ENCODE results near the gene NSG1.
"Not testable (repeated sequence)": the region's sequence is repeated elsewhere in the genome, so short reads cannot be mapped to it uniquely, and the experiment has no call there.

NSG1 gene

DNA sequence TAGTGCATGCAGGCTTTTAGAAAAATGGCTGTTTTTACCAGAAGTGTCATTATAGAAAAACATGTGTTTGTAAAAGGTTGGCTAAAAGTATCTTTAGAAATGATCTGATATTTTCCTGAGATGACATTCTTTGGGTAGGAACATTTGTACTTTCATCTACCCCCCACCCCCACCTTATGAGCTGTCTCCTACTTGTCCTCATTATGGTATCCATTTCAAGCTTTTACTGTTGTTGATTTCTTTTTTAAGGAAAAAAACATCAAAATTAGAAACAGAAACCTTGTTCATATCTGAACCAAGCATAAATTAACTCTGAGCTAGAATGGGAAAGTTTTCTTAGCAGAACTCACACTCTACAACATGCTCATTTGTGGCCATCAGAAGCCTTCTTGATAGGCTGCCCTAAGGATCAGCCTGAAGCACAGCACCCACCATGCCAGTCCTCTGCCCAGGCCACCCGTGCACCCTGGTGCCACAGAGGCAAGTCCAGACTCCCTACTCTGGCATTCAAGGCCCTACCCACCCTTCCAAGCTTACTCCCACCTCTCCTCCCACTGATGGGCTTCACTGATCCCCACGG is 49.4 kb downstream of the NSG1 start:
- no peak for DNase-seq (ENCODE audit: low read depth)

DNA sequence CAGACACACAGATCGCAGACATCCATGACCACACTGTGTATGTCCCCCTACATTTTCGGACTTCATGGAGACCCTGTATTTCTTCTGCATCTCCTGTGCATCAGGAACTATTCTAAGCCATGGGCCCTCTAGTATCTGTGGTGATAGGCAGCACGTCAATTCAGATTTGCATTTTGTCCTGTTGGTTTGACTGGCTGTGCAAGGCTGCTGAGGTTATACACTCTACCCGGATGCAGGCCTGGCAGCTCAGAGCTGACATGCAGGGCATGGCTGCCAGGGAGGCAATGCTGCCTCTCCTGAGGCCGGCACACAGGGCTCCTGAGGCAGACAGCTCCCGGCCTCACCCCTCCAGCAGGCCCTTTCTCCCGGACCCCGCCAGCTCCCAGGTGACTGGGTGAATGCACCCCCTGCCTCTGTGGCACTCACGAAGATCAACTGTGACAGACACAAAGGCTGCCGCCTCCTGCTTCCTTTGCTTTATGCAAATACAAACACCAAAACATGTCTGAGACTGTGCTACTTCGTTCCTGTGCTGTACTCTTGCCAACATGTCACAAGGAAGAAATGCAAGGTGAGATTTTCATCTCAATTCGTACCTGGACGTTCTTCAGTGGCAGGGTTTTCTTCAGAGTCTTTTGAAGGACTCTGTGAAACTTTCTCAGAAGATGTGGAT is 51.0 kb downstream of the NSG1 start:
- DNase-seq (ENCODE audit: low read depth) = no peak

DNA sequence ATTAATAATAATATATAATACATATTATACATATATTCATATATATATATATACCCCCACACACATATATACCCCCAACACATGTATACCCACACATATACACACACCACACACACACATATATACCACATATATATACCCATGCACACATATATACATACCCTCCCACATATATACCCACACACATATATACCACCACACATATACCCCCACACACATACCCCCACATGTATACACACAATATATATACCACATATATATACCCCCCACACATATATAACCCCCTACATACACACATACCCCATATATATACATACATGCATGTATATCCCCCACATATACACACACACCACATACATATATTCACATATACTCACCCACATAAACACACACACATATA is 52.0 kb downstream of the NSG1 start:
- no peak for DNase-seq (ENCODE audit: low read depth)

DNA sequence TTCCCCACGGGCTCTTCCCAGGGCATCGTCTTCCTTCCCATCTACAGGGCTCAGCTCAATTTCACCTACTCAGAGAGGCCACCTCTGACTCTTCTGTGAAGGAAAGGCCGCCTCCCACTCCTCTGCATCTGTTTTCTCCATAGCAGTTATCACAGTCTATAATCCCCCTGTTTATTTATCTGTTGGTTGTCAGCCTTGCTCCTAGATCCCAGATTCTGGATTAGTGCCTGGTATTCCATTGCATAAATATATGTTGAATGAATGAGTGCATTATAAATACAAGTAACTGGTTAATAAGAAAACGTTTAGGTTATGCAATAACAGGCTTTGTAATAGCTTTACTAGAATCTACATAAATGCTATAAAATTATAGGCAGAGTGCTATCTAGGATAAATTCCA is 52.9 kb downstream of the NSG1 start:
- no peak for DNase-seq (ENCODE audit: low read depth)

DNA sequence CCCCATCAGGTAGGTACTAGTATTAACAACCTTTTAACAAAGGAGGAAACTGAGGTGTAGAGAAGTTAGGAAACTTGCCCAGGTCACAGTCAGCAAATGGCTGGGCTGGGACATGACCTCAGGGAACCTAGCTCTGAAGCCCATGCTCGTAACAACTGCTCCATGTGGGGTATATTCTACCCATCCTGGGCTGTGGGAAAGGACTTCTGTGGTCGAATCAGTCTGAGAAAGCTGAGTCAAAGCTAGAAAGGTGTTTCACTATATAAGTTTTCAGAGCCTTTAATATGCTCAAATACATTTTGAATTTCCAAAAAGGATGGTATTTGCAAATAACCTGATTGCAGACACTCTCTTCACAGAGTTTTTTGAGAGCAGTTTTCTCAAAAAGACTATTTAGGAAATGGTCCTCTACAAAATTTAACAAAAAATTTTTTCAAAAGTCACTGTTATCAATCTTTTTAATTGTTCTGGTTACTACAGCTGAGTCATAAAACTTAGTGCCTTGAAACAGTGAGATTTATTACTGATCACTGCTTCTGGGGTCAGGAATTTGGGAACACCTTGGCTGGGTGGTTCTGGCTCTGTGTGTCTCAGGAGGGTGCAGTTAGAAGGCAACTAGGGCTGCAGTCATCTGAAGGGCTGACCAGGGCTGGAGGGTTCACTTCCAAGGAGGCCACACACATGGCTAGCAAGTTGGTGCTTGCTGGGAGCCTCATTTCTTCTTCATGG is 53.6 kb downstream of the NSG1 start:
- no peak for DNase-seq (ENCODE audit: low read depth)

DNA sequence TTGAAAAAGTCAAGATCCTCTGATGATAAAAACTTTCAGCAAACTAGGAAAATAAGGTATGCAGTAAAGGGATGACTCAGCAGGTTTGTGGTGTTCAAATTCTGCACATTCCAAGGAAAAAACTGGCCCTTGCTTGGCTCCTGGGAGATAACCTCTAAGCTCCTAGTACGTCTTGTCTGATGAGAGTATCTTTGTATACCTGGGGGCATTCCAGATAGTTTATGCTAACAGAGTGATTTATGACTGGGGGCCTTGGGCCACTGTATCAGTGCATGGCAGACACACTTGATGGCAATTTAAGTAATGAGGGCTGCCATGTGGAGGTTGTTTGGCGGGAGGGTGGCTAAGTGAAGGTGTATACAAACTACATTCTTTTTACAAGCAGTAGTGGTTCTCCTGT is 56.9 kb downstream of the NSG1 start:
- DNase-seq (ENCODE audit: low read depth) = peak; percentile 22

DNA sequence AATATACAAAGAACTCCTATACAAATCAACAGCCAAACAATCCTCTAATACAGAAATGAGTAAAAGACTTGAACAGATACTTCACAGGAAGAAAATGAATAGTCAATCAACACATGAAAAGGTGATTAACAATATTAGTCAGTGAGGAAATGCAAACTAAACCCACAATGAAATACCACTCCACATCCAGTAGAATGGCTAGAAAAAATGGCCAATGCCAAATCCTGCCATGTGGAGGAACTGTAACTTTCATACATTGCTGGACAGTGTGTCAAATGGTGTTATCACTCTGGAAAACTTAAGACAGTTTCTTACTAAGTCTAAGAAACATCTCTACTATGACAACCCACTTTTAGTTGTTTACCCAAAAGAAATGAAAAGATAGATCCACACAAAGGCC is 59.5 kb downstream of the NSG1 start:
- DNase-seq (ENCODE audit: low read depth) = no peak

DNA sequence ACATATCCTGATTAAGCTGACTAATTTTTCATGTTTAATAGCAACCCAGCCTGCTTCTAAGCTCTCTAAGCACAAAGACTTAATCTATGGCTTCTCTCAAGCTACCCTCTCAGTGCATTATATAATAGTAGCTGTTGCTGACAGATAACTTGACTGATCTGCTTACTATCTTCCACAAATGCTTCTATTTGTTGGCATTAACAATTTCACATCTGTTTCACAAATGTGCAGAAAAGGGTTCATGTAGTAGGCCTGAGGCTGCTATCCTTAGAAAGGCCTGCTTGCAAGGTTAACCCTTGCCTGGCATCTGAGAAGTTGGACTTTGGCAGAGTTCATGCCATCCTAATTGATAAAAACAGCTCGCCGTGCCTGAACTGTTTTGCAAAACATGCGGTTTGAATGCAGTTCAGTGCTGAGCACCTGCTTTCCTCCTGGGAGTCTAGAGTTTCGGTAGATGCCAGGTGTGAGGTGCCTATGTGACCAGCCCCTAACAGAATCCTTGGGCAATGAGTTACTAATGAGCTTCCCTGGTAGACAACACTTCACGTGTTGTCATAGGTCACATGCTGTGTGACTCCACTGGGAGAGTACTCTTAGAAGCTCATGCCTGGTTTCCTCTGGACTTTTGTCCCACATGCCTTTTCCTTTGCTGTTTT is 68.4 kb downstream of the NSG1 start:
- DNase-seq (ENCODE audit: low read depth) = no peak

GRCh38 chr4:4456351-4456750 is 69.4 kb downstream of the NSG1 start:
- DNase-seq (ENCODE audit: low read depth) = no peak

GRCh38 chr4:4456816-4457578 is 70.1 kb downstream of the NSG1 start:
- no peak for DNase-seq (ENCODE audit: low read depth)

DNA sequence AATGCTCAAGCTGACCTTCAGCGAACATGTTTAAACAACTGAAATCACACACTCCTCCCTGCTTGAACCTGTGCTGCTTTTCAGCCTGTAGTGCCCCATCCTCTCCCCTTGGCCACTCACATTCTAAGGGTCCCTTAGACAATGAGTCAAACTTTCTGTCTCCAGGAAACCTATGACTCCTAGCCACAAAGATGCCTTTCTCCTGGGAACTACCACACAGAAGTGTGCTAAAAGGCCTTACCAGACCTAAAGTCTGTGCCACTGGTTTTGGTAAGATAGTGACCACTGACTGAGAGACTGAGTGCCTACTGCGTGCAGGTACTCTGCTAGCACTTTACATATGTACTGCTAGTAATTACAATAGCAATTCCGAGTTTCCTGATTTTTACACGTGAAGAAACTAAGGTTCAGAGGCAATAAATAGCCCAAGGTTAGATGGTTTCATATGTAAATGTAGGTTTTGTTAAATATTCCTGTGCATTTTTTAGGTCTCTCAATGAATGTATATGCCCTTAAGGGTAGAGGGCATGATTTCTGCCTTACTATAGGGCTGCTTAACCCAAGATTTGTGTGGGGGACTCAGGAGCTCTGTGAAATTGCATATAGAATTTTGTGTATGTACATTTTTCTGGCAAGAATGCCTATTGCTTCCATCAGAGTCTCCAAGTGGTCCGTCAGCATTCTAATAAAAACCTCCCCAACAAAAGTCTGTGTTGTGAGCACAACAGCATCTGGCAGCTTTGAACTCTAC is 71.1 kb downstream of the NSG1 start:
- DNase-seq (ENCODE audit: low read depth) = no peak

DNA sequence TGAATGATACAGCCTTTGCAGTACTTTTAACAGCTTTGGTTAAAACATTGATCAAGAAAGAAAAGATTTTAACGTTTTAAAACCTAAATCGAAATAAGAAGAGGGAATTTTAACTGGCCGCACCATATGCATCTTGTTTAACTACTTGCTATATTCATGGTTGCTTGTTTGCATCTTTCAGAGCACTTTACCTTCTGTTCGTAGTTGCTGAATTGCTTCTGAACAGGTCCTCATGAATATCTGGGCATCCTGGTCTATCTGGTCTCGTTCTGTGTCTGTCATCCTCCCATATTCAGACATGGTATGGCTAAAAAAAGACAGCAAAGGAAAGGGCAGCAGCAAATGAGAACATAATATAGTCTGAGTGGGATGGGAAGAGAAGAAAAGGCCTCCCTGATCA is 72.3 kb downstream of the NSG1 start:
- DNase-seq (ENCODE audit: low read depth) = no peak

GRCh38 chr4:4460759-4461158 is 73.9 kb downstream of the NSG1 start:
- no peak for DNase-seq (ENCODE audit: low read depth)

GRCh38 chr4:4461178-4461577 is 74.3 kb downstream of the NSG1 start:
- no peak for DNase-seq (ENCODE audit: low read depth)

DNA sequence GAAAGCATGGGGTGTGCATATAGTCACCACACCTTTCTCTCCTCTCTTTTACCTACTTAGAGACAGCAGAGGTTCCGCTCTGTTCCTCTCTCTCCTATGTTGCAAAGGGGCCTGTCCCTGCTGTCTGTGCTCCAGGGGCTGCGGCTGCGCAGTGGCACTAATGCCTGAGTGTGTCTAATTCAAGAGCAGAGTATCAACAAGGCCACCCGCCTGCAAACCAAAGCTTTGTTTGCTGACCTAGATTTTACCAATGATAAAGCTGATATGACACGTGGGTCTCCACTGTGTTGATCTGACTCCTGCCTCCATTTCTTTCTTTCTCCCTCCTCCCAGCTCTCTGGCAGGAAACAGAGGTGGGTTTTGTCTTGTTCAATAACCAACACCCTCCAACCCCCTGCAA is 74.9 kb downstream of the NSG1 start:
- no peak for DNase-seq (ENCODE audit: low read depth)

- no peak for DNase-seq (ENCODE audit: low read depth)
These were observed 76.1 kb downstream of the NSG1 start for GRCh38 chr4:4462970-4463369.

DNA sequence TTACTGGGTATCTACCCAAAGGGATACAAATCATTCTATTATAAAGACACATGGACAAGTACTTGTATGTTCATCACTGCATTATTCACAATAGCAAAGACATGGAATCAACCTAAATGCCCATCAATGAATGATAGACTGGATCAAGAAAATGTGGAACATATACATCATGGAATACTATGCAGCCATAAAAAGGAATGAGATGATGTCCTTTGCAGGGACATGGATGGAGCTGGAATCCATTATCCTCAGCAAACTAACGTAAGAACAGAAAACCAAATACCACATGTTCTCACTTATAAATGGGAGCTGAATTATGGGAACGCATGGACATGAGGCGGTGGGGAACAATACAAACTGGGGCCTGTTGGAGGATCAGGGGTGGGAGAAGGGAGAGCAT is 78.3 kb downstream of the NSG1 start:
- not testable (repeated sequence) for DNase-seq (ENCODE audit: low read depth)
